WTC11 (cell line): ENCODE measurements around the gene CLMN.

Experiments used
- CBFB ChIP-seq: sonication (generic); formaldehyde crosslinking; IDR thresholded peaks from 2 replicates; pipeline ENCODE4 v1.8.1; 2022; ENCODE audit warnings: mild to moderate bottlenecking, low read depth, missing genetic modification reagents
- FOXP1 ChIP-seq: sonication (generic); formaldehyde crosslinking; IDR thresholded peaks from 2 replicates; pipeline ENCODE4 v1.8.0; 2022; ENCODE audit warnings: missing genetic modification reagents, mild to moderate bottlenecking, moderate library complexity, borderline replicate concordance
- GABPB1 ChIP-seq: sonication (generic); formaldehyde crosslinking; IDR thresholded peaks from 2 replicates; pipeline ENCODE4 v1.8.1; 2023; ENCODE audit warnings: mild to moderate bottlenecking, missing genetic modification reagents
- SP1 ChIP-seq: sonication (generic); formaldehyde crosslinking; conservative IDR thresholded peaks from 2 replicates; pipeline ENCODE4 v1.8.1; 2022; ENCODE audit warnings: missing genetic modification reagents
- ZNF121 ChIP-seq: sonication (generic); formaldehyde crosslinking; IDR thresholded peaks from 2 replicates; pipeline ENCODE4 v1.8.0; 2023; ENCODE audit warnings: missing genetic modification reagents
- ZNF416 ChIP-seq: fragments of 250-450 bp; sonication (Bioruptor Pico); IDR thresholded peaks from 2 replicates; pipeline ENCODE4 v1.9.0; 2021; ENCODE audit warnings: mild to moderate bottlenecking, inconsistent platforms
- TF ChIP-seq, protein P1 (sequence below): fragments of 200-600 bp; IDR thresholded peaks from 2 replicates; pipeline ENCODE4 v1.8.0; 2022; ENCODE audit warnings: antibody characterized with exemption
- TF ChIP-seq, protein P2 (sequence below): sonication (generic); formaldehyde crosslinking; conservative IDR thresholded peaks from 2 replicates; pipeline ENCODE4 v1.8.1; 2022; ENCODE audit warnings: mild to moderate bottlenecking, missing genetic modification reagents
- TF ChIP-seq, protein P3 (sequence below): sonication (generic); formaldehyde crosslinking; IDR thresholded peaks from 2 replicates; pipeline ENCODE4 v1.8.0; 2023; ENCODE audit warnings: missing genetic modification reagents

DNA sequence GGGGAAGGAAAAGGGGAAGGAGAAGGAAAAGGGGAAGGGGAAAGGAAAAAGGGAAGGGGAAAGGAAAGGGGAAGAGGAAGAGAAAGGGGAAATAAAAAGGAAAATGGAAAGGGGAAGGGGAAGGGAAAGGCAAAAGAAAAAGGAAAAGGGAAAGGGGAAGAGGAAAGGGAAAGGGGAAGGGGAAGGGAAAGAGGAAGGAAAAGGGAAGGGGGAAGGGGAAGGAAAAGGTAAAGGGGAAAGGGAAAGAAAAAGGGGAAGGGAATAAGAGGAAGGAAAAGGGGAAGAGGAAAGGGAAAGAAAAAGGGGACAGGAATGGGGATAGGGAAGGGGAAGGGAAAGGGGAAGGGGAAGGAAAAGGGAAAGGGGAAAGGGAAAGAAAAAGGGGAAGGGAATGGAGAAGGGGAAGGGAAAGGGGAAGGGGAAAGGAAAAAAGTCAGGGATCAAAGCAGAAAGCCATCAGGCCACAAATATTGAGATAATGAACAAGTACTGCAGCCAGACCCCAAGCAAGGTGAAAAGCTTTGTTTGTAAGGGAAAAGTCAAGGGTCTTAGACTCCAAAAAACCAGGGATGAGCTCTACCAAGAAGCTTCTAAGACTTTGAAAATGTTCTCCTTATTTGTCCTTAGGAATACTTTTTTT, 182.4 kb downstream of the CLMN start:
- TF ChIP-seq, protein P1, sequence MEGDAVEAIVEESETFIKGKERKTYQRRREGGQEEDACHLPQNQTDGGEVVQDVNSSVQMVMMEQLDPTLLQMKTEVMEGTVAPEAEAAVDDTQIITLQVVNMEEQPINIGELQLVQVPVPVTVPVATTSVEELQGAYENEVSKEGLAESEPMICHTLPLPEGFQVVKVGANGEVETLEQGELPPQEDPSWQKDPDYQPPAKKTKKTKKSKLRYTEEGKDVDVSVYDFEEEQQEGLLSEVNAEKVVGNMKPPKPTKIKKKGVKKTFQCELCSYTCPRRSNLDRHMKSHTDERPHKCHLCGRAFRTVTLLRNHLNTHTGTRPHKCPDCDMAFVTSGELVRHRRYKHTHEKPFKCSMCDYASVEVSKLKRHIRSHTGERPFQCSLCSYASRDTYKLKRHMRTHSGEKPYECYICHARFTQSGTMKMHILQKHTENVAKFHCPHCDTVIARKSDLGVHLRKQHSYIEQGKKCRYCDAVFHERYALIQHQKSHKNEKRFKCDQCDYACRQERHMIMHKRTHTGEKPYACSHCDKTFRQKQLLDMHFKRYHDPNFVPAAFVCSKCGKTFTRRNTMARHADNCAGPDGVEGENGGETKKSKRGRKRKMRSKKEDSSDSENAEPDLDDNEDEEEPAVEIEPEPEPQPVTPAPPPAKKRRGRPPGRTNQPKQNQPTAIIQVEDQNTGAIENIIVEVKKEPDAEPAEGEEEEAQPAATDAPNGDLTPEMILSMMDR = no peak
- no peak for TF ChIP-seq ZNF416
- TF ChIP-seq, protein P2, sequence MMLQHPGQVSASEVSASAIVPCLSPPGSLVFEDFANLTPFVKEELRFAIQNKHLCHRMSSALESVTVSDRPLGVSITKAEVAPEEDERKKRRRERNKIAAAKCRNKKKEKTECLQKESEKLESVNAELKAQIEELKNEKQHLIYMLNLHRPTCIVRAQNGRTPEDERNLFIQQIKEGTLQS (CRISPR knock-in tag) = no peak
- no peak for TF ChIP-seq SP1 (CRISPR knock-in tag)
- no peak for TF ChIP-seq CBFB (CRISPR knock-in tag)
- TF ChIP-seq, protein P3, sequence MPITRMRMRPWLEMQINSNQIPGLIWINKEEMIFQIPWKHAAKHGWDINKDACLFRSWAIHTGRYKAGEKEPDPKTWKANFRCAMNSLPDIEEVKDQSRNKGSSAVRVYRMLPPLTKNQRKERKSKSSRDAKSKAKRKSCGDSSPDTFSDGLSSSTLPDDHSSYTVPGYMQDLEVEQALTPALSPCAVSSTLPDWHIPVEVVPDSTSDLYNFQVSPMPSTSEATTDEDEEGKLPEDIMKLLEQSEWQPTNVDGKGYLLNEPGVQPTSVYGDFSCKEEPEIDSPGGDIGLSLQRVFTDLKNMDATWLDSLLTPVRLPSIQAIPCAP (CRISPR knock-in tag) = no peak
- no peak for TF ChIP-seq ZNF121 (CRISPR knock-in tag)
- TF ChIP-seq GABPB1 (CRISPR knock-in tag) = no peak
- TF ChIP-seq FOXP1 (CRISPR knock-in tag) = no peak
